Activated gamma-delta T cell treated with anti-CD3 and anti-CD28 coated beads, Interleukin-2, amount 50 U/mL, for 16 hours (primary cell): ENCODE results near the gene GATAD2B.
"Not testable (repeated sequence)": the region's sequence is repeated elsewhere in the genome, so short reads cannot be mapped to it uniquely, and the experiment has no call there.

ENCODE experiments used
- DNase-seq: peaks from one replicate; pipeline ENCODE4 v3.0.0-alpha.2; 2020; ENCODE audit warnings: low read depth

The GATAD2B gene

DNA sequence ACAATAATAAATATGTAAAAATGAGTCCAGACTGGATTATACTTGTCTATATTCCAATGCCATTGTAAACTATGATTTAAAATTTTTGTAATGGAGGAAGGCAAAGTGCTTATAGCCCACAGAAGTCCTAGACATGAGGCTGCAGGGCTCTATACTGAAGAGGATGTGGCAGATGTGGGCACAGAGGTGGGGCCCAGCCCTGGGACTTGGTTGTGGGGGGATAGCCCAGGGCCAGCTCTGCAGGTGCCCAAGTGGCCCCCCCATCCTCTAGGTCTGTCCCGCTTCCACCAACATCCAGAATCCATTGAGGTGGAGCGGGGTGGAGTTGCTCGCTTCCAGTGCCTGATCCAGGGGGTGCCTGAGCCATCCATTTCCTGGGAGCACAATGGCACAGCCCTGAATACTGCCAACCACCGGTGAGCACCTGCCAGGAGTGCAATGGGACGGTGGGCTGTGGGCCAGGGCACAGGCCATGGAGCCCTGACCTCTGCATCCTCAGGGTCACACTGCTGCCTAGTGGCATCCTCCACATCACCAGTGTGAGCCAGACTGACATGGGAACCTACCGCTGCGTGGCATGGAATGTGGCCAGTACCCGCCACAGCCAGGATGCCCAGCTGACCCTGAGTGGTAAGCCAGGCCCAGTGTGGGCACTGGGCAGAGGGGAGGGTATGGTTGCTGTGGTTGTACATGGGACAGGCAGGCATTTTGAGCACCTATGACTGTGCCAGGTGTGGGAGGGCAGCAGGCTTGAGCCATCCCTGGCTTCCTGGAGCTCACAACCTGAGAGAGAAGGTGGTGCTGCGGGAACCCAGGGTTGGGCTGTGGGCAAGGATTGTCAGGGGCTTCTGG, 126.6 kb downstream of the GATAD2B start:
- DNase-seq, result no peak

DNA sequence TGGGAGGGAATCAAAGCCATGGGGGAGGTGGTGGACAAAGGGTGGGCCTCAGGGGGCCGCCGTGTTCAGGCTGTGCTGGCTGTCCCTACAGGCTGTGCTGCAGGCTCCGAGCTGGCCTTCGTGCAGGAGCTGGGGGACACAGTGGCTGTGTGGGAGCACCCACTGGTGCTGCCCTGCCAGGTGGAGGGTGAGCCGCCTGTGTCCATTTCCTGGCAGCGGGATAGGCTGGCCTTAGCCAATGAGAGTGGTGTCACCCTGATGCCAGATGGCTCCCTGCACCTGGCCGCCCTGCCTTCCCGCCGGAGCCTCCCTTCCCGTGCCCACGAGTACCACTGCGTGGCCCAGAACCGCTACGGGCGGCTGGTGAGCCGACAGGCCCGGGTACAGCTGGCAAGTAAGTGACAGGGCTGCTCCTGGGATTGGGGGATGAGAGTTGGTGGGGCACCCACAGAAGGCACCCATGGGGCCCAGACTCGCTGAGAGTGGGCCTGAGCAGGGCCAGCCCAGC, 127.4 kb downstream of the GATAD2B start:
- DNase-seq, result no peak

DNA sequence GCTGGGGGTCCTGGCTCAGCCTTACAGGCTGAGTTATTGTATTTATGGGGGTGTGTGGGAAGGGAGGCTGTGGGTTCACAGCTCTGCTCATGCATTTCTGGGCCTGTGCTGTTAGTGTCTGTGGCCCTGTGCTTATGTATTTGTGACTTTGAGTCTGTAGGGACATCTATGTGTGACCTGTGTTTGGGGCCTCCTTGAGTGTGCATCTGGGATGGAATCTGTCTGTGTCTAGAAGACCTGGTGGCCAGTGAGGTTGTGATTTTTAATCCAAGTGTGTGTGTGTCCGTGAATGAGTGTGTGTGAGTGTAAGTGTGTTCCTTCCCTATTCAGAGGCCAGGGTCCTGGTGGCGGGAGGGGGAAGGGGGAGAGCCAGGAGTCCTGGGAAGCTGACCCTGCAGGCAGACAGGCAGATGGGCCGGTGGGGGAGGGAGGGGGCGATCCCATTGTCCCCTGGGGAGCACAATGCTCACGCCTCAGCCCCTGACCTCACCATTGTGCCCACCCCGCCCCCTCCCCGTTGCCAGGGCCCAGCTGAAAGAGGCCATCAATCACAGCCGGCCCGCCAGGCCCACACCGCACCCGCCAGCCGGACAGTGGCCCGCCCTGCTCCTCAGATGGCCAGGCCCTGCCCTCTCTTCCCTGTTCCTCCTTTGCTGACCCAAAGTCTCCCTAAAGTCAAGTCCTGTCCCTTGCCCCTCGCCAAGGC, 128.0 kb downstream of the GATAD2B start:
- DNase-seq, result no peak

- DNase-seq, result no peak
Observed at GRCh38 chr1:153793973-153794615, 128.7 kb downstream of the GATAD2B start.

DNA sequence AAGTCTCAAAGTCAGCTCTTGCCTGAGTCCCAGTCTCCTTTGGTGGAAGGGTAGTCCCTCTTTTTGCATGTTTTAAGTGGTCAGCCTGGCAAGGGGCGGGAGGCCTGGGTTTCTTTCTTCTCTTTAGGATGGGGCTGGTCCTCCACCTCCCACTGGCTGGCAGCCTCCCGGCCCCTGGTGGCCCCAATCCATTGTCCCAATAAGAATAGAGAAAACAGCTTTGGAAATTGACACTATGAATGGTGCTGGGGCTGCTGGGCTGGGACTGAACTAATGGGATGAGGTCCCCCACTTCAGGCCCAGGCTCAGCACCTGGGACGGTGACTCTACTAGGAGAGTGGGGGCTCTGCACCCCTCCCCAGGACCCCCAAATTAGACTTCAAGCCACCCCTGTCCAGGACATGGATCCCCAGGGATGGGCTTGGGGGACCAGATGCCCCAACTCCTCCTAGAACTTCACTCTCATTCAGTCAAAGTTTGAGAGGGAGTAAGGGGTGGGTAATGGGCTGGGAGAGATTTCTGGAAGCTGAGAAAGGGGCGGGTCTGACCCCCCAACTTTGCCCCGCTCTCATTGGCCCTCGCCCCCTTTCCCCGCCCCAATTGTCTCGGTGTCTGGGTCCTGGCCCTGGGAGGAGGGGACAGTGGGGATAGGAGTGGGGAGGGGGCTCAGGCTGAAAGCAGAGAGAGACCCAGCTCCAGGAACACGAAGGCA, 129.4 kb downstream of the GATAD2B start:
- no peak for DNase-seq

DNA sequence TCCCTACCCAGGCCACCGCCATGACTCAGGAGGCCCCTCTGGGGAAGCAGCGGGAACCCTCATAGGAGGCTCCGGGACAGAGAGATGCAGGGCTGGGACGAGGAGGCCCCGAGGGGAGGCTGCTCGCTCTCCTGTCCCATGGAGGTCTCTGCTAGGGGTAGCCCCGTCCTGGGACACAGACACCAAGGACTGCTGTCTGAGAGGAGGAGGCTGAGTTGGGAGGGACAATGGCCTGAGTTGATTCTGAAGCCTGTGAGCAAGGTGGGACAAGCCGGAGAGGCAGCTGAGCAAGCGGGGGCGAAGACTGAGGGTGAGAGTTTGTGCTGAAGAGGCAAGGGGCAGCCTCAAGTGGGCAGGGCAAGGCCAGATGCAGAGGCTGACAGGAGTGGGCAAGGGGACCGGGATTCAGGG, 130.1 kb downstream of the GATAD2B start:
- DNase-seq, result no peak

DNA sequence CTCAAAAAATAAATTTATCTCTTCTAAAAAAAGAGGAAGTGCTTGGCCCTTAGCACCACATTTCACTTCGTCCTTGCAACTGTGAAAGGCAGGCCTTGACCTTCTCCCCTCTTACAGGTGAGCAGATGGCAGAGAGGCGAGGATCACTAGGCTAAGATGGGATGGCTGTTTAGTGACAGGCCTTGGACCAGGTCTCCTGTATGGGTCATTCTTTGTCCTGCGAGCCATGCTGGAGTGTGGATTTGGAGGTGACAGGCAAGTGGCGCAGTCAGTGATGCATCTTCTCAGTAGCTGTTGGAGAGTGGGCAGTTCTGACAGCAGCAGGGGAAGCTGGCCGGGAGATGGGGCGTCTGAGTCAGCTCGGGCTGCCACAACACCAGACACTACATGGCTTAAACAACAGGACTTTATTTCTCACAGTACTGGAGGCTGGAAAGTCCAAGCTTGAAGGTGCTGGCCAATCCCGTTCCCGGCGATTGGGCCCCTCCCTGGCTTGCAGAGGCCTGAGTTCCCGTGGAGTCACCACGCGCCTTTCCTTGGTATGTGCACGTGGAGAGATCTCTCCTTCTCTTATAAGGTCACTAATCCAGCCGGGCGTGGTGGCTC, 131.0 kb downstream of the GATAD2B start:
- DNase-seq, result no peak

GRCh38 chr1:153790966-153791647, 131.7 kb downstream of the GATAD2B start:
- DNase-seq, result no peak

- DNase-seq, result no peak
Observed at GRCh38 chr1:153790313-153790965, 132.3 kb downstream of the GATAD2B start.

DNA sequence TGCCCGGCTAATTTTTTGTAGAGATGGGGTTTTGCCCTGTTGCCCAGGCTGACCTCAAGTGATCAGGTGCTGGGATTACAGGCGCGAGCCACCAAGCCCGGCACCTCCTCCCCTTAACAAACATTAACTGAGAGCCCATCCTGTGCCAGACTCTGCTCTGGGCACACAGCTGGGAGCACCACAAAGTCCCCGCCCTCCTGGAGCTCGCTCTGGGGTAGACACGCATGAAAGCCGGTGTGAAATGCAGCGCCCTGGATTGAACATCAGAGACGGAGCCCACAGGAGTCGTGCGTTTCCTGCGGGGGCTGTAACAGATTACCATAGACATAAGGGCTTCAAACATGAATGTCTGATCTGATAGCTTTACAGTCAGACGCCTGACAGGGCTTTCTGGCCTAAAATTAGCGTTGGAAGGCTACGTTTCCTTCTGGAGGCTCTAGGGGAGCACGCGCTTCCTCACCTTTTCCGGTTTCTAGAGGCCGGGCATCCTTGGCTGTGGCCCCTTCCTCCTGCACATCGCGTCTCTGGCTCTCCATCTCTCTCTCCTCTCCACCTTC, 133.2 kb downstream of the GATAD2B start:
- no peak for DNase-seq

DNA sequence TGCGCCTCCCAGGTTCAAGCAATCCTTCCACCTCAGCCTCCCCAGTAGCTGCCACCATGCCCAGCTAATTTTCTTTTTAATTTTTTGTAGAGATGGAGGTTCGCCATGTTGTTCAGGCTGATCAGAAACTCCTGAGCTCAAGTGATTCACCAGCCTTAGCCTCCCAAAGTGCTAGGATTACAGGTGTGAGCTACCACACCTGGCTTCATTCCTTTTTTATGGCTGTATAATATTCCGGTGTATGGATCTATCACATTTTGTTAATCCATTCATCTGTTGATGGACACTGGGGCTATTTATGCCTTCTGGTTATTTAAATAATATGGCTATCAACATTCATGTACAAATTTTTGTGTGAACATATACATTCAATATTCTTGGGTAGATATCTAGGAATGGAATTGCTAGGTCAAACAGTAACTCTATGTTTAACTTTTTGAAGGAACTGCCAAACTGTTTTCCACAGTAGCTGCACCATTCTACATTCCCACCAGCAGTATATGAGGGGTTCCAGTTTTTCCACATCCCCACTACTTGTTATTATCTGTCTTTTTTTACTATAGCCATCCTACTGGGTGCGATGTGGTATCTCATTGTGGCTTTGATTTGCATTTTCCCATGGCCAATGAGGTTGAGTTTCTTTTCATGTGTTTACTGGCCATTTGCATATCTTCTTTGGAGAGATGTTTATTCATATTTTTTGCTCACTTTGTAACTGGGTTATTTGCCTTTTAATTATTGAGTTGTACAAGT, 136.6 kb downstream of the GATAD2B start:
- no peak for DNase-seq

GRCh38 chr1:153783233-153784190, 139.3 kb downstream of the GATAD2B start:
- DNase-seq, result peak; percentile 84

DNA sequence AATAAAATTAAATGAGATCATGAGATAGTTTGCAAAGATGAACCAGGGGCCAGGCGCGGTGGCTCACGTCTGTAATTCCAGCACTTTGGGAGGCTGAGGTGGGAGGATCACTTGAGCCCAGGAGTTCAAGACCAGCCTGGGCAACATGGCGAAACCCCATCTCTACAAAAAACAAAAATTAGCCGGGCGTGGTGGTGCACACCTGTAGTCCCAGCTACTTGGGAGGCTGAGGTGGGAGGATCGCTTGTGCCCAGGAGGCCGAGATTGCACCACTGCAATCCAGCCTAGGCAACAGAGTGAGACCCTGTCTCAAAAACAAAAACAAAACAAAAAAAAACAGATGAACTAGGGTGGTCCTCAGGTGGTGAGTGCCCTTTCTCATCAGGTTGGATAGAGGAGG, 140.1 kb downstream of the GATAD2B start:
- DNase-seq, result not testable (repeated sequence)

DNA sequence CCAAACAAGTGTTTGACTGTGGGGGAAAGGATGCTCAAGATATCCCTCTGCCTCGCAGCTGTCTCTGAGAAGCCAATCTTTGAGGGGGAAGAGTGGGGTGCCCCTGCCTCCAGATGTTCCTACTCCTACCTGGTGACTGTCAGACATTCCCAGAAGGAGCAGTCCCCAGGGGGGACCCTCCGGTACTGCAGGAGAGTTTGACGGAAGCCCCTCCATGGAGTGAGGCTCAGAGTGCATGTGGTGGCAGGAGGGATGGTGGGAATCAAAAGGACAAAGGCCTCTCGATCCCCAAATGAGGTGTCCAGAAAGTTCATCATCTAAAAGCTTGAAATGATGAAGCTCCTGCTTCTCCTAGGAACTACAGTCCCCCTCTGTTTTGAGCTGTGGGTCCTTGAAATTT, 142.2 kb downstream of the GATAD2B start:
- DNase-seq, result no peak

- DNase-seq, result no peak
Observed at GRCh38 chr1:153779781-153780541, 142.8 kb downstream of the GATAD2B start.

GRCh38 chr1:153778824-153779519, 143.8 kb downstream of the GATAD2B start:
- no peak for DNase-seq
